Measurements from ENCODE around the gene SLC22A14.

The SLC22A14 gene

GRCh38 chr3:38349684-38350359 lies 67.7 kb downstream of the SLC22A14 start:
- H3K27ac ChIP-seq = no peak overlapping the region
- TF ChIP-seq ZFX (IDR thresholded peaks at IDR 0.05) (no peak), CTCF (conservative IDR thresholded peaks at IDR 0.05) (no peak)

- no peak overlapping the region for H3K27ac ChIP-seq
- TF ChIP-seq CTCF (conservative IDR thresholded peaks at IDR 0.05) (no peak), ZFX (IDR thresholded peaks at IDR 0.05) (no peak)
Measured at GRCh38 chr3:38353151-38353550, 71.1 kb downstream of the SLC22A14 start.

- H3K27ac ChIP-seq = no peak overlapping the region
- TF ChIP-seq ZFX (IDR thresholded peaks at IDR 0.05) (no peak), CTCF (conservative IDR thresholded peaks at IDR 0.05) (no peak)
Measured at GRCh38 chr3:38354588-38355330, 72.7 kb downstream of the SLC22A14 start.

- H3K27ac ChIP-seq = no peak overlapping the region
- TF ChIP-seq ZFX (IDR thresholded peaks at IDR 0.05) = no peak
- no peak for TF ChIP-seq CTCF (conservative IDR thresholded peaks at IDR 0.05)
Measured at GRCh38 chr3:38359038-38359437, 76.9 kb downstream of the SLC22A14 start.

GRCh38 chr3:38360345-38360744 lies 78.3 kb downstream of the SLC22A14 start:
- H3K27ac ChIP-seq = no peak overlapping the region
- TF ChIP-seq CTCF (conservative IDR thresholded peaks at IDR 0.05) (no peak), ZFX (IDR thresholded peaks at IDR 0.05) (no peak)

- TF ChIP-seq ZFX (IDR thresholded peaks at IDR 0.05) = no peak
- no peak for TF ChIP-seq CTCF (conservative IDR thresholded peaks at IDR 0.05)
- H3K27ac ChIP-seq = no peak overlapping the region
Measured at GRCh38 chr3:38361496-38361895, 79.4 kb downstream of the SLC22A14 start.

GRCh38 chr3:38362825-38363224 lies 80.7 kb downstream of the SLC22A14 start:
- no peak for TF ChIP-seq ZFX (IDR thresholded peaks at IDR 0.05)
- TF ChIP-seq CTCF (conservative IDR thresholded peaks at IDR 0.05) = no peak

More at GRCh38 chr3:38362825-38363224, 80.7 kb downstream of the SLC22A14 start:
- no peak overlapping the region for H3K27ac ChIP-seq

All from C4-2B (cell line).